CD8-positive, alpha-beta memory T cell (primary cell): ENCODE data around the gene WNT7B. TPM values are rescaled to one million over a fixed set of nuclear protein-coding genes. Genes with fewer than 3 reads are reported as not detected.

Source experiments
- CTCF ChIA-PET: fragments of 350-600 bp; sonication (Branson Sonifier 250); formaldehyde crosslinking; loops from one replicate; lab custom pipeline; 2021; ENCODE audit warnings: antibody characterized with exemption; lab: Charles Lee
- POLR2A ChIA-PET: fragments of 350-600 bp; sonication (Branson Sonifier 250); formaldehyde crosslinking; loops from one replicate; lab custom pipeline; 2021; ENCODE audit warnings: antibody characterized with exemption; lab: Charles Lee
- DNase-seq, 5 donors: peaks; one replicate each; pipeline versions ENCODE4 v3.0.0 to v3.0.0-alpha.2; 2020 to 2022; ENCODE audit warnings: mixed read lengths in 1 of 5
- H3K27ac ChIP-seq: one replicate; pipeline ENCODE4 v1.7.0; 2013; ENCODE audit warnings: low read depth, mild to moderate bottlenecking, low read length, moderate library complexity
- H3K27me3 ChIP-seq: 2 replicates; pipeline ENCODE4 v1.7.0; 2013; ENCODE audit warnings: low read length, mild to moderate bottlenecking; ENCODE audit not compliant: insufficient read depth, poor library complexity, severe bottlenecking
- H3K36me3 ChIP-seq: 2 replicates; pipeline ENCODE4 v1.7.0; 2013; ENCODE audit warnings: mild to moderate bottlenecking, low read length, moderate library complexity; ENCODE audit not compliant: insufficient read depth
- H3K4me1 ChIP-seq: 2 replicates; pipeline ENCODE4 v1.7.0; 2013; ENCODE audit warnings: mild to moderate bottlenecking, low read length, moderate library complexity; ENCODE audit not compliant: insufficient read depth
- H3K4me3 ChIP-seq: 2 replicates; pipeline ENCODE4 v1.7.0; 2013; ENCODE audit warnings: mild to moderate bottlenecking, low read length
- H3K9me3 ChIP-seq: 2 replicates; pipeline ENCODE4 v1.7.0; 2013; ENCODE audit warnings: mild to moderate bottlenecking, low read length
- H3K27ac Mint-ChIP-seq, 8 donors: one replicate each; pipeline ENCODE4 v1.8.0; 2020 to 2021; ENCODE audit warnings: mixed read lengths in 8 of 8, mild to moderate bottlenecking in 6 of 8, inconsistent platforms in 3 of 8, moderate library complexity in 3 of 8
- H3K27me3 Mint-ChIP-seq, 2 donors: one replicate each; pipeline ENCODE4 v1.8.0; 2020 to 2021; ENCODE audit warnings: mixed read lengths in 2 of 2, mild to moderate bottlenecking in 1 of 2, moderate library complexity in 1 of 2
- H3K36me3 Mint-ChIP-seq, 3 donors: one replicate each; pipeline ENCODE4 v1.8.0; 2020 to 2021; ENCODE audit warnings: mixed read lengths in 3 of 3, inconsistent platforms in 1 of 3, mild to moderate bottlenecking in 1 of 3
- H3K4me1 Mint-ChIP-seq, 3 donors: one replicate each; pipeline ENCODE4 v1.8.0; 2020 to 2021; ENCODE audit warnings: mixed read lengths in 3 of 3, inconsistent platforms in 1 of 3, mild to moderate bottlenecking in 1 of 3
- H3K4me3 Mint-ChIP-seq, 7 donors: one replicate each; pipeline ENCODE4 v1.8.0; 2020 to 2021; ENCODE audit warnings: mixed read lengths in 7 of 7, mild to moderate bottlenecking in 6 of 7, moderate library complexity in 4 of 7, inconsistent platforms in 2 of 7
- H3K9me3 Mint-ChIP-seq, 5 donors: one replicate each; pipeline ENCODE4 v1.8.0; 2020 to 2022; ENCODE audit warnings: mixed read lengths in 5 of 5, mild to moderate bottlenecking in 3 of 5, moderate library complexity in 2 of 5, inconsistent platforms in 1 of 5
- polyA plus RNA-seq: library from polyadenylated mRNA; unstranded; fragments of 300-500 nt; fragmentation: Illumina TruSeq; gene quantifications from one replicate; pipeline ENCODE4 v1.2.3, GENCODE V29; 2021
- total RNA-seq, 2 experiments: library from RNA; stranded (reverse); gene quantifications; one replicate each; pipeline ENCODE4 v1.2.3, GENCODE V29; 2021

WNT7B gene
- total and polyA plus RNA-seq, 3 experiments from 2014 or later, result not detected

DNA sequence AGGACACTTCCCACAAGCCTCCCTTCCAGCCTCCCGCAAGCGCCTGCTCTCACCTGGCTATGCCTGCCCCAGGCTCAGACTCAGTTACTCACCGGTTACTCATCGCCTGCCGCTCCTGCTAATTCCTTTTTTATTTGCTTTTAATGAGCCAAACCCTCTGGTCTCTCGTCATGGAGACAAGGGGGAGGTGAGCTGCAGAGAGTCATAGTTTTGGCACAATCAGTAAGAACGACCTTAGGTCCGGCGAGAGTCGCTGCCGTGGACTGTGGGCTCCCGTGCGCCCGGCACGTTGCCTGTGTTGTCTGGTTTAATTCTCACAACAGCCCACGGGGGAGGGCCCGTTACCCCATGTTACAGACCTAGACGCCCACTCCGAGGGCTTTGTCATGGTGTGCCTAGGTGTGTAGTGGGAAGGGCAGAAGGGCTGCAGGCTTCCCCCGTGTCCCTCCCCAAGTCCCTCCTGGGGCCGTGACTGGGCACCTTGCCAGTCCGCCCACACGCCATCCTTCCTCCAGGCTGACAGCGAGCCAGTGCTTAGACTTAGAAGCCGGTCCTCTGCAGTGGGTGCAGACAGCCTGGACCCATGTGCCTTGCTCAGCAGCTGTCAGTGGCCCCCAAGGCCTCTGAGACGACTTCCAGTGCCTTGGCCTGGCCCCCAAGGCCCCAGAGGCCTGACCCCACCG is 42.2 kb downstream of the WNT7B start:
- no peaks in the 10 kb centered on the region for H3K27me3 ChIP-seq
- H3K4me3 ChIP-seq, result no peak overlapping the region

DNA sequence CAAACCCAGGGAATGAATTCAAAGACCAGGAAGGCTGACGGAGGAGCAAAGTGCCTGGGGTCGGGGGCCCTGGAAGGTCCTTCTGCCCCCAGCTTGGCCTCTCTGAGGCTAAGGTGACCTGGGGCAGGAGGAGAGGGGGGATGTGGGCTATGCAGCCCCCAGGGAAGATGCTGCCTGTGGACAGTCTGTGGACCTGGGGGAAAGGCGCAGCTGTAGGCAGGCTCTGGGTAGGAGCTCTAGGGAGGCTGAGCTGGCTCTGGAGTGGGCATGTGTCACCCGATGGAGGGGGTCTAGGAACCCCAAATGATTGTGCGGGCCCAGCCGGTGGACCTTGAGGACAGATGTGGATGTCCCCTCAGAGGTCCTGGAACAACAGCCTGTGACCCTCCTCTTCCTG is 42.8 kb downstream of the WNT7B start:
- no peak for DNase-seq
- Mint-ChIP-seq H3K27ac (no peak overlapping the region), H3K9me3 (peaks cover 0 to 2% (median 0%) of the 10 kb centered on the region in 5 donors), H3K36me3 (no peaks in the 10 kb centered on the region), H3K4me3 (no peak overlapping the region), H3K27me3 (peaks cover 11 to 30% of the 10 kb centered on the region in 2 donors), H3K4me1 (no peaks in the 10 kb centered on the region)
- H3K9me3 ChIP-seq, result no peaks in the 10 kb centered on the region
- ChIA-PET CTCF (no interaction called here), POLR2A (no interaction called here)
- H3K27me3 ChIP-seq, result no peaks in the 10 kb centered on the region
- no peaks in the 10 kb centered on the region for H3K4me1 ChIP-seq
- H3K4me3 ChIP-seq, result no peak overlapping the region
- H3K36me3 ChIP-seq, result no peaks in the 10 kb centered on the region
- H3K27ac ChIP-seq, result no peak overlapping the region

More for the DNA sequence above, 42.2 kb downstream of the WNT7B start:
- Mint-ChIP-seq H3K4me1 (no peaks in the 10 kb centered on the region), H3K4me3 (no peak overlapping the region), H3K36me3 (no peaks in the 10 kb centered on the region), H3K27ac (no peak overlapping the region), H3K9me3 (peaks cover 0 to 2% (median 0%) of the 10 kb centered on the region in 5 donors), H3K27me3 (peaks cover 8 to 26% of the 10 kb centered on the region in 2 donors)
- Histone ChIP-seq H3K27ac (no peak overlapping the region), H3K4me1 (no peaks in the 10 kb centered on the region), H3K36me3 (no peaks in the 10 kb centered on the region), H3K9me3 (no peaks in the 10 kb centered on the region)
- ChIA-PET CTCF (no interaction called here), POLR2A (no interaction called here)
- no peak for DNase-seq

DNA sequence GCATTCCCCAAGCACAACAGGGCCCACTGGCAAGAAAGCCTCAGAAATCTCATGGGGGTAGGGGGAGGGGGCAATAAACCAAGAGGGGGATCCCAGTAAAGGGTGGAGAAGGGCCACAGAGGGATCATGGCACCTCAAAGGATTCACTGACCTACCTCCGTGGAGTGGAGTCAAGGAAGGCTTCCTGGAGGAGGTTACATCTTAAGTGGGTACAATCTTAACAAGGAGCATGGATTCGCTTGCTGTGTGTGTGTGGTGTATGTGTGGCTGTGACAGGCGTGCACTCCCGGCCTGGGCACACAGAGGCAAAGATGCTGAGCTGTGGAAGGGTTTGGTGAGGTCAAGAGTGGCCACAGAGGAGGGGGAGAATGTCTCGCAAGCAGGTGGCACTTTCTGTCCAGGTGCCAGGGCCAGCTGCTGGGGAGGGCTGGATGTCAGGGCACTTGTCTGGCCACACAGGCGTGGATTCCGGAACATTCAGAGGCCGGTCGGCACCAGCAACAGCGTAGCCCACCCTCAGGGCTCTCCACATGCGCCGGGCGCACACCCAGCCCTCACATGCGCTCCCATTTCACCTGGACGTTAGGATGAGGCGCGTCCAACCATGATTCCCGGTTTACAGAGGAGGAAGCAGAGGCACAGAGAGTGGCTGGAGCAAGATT is 43.3 kb downstream of the WNT7B start:
- ChIA-PET CTCF (no interaction called here), POLR2A (no interaction called here)
- H3K36me3 ChIP-seq, result no peaks in the 10 kb centered on the region
- no peak for DNase-seq
- no peaks in the 10 kb centered on the region for H3K4me1 ChIP-seq
- H3K4me1 Mint-ChIP-seq, result no peaks in the 10 kb centered on the region
- no peaks in the 10 kb centered on the region for H3K36me3 Mint-ChIP-seq
- no peak overlapping the region for H3K27ac ChIP-seq
- H3K4me3 Mint-ChIP-seq, result no peak overlapping the region
- peak overlapping the region in 2 of 8 donors; percentile 37 to 63 for H3K27ac Mint-ChIP-seq
- H3K27me3 Mint-ChIP-seq, result peaks cover 11 to 30% of the 10 kb centered on the region in 2 donors
- peaks cover 0 to 2% (median 0%) of the 10 kb centered on the region in 5 donors for H3K9me3 Mint-ChIP-seq
- no peaks in the 10 kb centered on the region for H3K27me3 ChIP-seq
- H3K9me3 ChIP-seq, result no peaks in the 10 kb centered on the region
- no peak overlapping the region for H3K4me3 ChIP-seq

DNA sequence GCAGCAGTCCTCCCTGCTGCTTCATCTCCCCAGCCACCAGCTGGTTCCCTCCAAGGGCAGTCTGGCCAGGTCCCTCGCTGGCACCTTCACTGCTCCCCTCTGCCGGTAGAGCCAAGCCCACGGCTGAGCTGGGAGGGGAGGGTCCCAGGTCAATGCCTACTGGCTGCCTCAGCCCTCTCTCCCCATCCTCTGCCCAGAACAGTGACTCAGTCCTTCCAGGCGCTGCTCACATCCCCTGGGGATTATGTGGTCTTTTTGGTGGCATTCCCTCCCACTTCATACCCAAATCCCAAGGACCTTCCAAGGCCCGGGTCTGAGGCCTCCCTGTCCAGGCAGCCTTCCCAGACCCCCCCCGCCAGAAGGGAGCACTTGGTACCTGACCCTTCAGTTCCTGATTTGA is 44.9 kb downstream of the WNT7B start:
- H3K4me1 ChIP-seq, result no peaks in the 10 kb centered on the region
- H3K27me3 ChIP-seq, result no peaks in the 10 kb centered on the region
- Mint-ChIP-seq H3K4me3 (no peak overlapping the region), H3K9me3 (no peaks in the 10 kb centered on the region), H3K36me3 (no peaks in the 10 kb centered on the region), H3K4me1 (no peaks in the 10 kb centered on the region), H3K27me3 (peaks cover 11 to 30% of the 10 kb centered on the region in 2 donors), H3K27ac (no peak overlapping the region)
- CTCF ChIA-PET, result no interaction called here
- POLR2A ChIA-PET, result no interaction called here
- no peak overlapping the region for H3K27ac ChIP-seq
- DNase-seq, result no peak
- no peak overlapping the region for H3K4me3 ChIP-seq
- H3K36me3 ChIP-seq, result no peaks in the 10 kb centered on the region
- no peaks in the 10 kb centered on the region for H3K9me3 ChIP-seq

DNA sequence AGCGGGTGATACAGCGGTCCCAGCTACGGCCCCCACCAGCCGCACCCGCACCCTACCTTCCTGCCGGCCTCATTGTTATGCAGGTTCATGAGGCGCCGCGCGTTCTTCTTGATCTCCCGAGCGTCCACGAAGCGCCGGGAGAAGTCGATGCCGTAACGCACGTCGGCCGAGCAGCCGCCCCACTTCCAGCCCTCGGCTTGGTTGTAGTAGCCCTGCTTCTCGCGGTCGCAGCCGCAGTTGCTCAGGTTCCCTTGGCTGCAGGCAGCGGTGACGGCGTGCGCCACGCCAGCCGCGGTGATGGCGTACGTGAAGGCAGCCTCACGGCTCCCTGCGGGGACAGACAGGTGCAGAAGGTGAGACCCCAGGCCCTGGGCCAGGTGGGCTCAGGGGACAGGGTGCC is 45.9 kb downstream of the WNT7B start:
- no peaks in the 10 kb centered on the region for H3K27me3 ChIP-seq
- H3K36me3 ChIP-seq, result no peaks in the 10 kb centered on the region
- no peak for DNase-seq
- Mint-ChIP-seq H3K4me1 (no peaks in the 10 kb centered on the region), H3K9me3 (no peaks in the 10 kb centered on the region), H3K27ac (no peak overlapping the region), H3K36me3 (no peaks in the 10 kb centered on the region), H3K4me3 (no peak overlapping the region), H3K27me3 (peaks cover 11 to 30% of the 10 kb centered on the region in 2 donors)
- H3K9me3 ChIP-seq, result no peaks in the 10 kb centered on the region
- H3K4me3 ChIP-seq, result no peak overlapping the region
- ChIA-PET POLR2A (no interaction called here), CTCF (no interaction called here)
- no peaks in the 10 kb centered on the region for H3K4me1 ChIP-seq
- H3K27ac ChIP-seq, result no peak overlapping the region

DNA sequence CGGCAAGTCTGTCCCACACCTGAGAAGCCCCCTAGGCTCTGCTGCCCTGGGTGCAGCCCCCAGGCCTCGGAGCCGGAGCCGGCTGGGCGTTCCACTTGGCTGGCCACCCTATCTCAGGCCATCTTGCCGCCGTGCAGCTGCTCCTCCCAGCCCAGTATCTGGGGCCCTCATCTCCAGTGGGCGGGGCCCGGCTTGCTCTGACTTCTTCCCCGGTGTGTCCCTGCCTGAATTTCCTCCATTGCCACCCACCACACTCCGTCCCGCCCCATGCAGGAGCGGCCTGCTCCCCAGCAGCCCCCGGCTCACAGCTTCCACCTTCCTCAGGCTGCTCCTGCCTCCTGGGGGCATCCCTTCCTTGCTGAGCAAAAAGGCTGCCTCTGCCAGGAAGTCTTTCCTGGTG is 46.6 kb downstream of the WNT7B start:
- Mint-ChIP-seq H3K27ac (no peak overlapping the region), H3K36me3 (no peaks in the 10 kb centered on the region), H3K4me1 (no peaks in the 10 kb centered on the region), H3K27me3 (peaks cover 11 to 30% of the 10 kb centered on the region in 2 donors), H3K4me3 (no peak overlapping the region), H3K9me3 (no peaks in the 10 kb centered on the region)
- Histone ChIP-seq H3K27me3 (no peaks in the 10 kb centered on the region), H3K4me3 (no peak overlapping the region), H3K4me1 (no peaks in the 10 kb centered on the region), H3K36me3 (no peaks in the 10 kb centered on the region), H3K9me3 (no peaks in the 10 kb centered on the region), H3K27ac (no peak overlapping the region)
- CTCF ChIA-PET, result no interaction called here
- POLR2A ChIA-PET, result no interaction called here
- DNase-seq, result no peak

DNA sequence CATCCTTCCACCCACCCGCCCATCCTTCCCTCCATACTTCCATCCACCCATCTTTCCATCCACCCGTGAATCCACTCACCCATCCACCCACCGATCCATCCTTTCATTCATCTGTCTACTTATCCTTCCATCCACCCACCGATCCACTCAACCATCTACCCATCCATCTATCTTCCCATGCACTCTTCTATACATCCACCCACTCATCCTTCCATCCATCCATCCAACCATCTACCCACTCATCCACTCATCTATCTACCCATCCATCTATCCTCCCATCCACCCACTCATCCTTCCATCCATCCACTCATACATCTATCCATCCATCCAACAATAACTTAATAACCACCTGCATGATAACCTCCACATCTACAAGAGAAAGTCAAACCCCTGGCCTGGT is 47.3 kb downstream of the WNT7B start:
- Histone ChIP-seq H3K27me3 (no peaks in the 10 kb centered on the region), H3K4me3 (no peak overlapping the region), H3K9me3 (no peaks in the 10 kb centered on the region), H3K4me1 (no peaks in the 10 kb centered on the region), H3K36me3 (no peaks in the 10 kb centered on the region), H3K27ac (no peak overlapping the region)
- Mint-ChIP-seq H3K36me3 (no peaks in the 10 kb centered on the region), H3K4me3 (no peak overlapping the region), H3K4me1 (no peaks in the 10 kb centered on the region), H3K27ac (no peak overlapping the region), H3K9me3 (no peaks in the 10 kb centered on the region), H3K27me3 (peaks cover 9 to 28% of the 10 kb centered on the region in 2 donors)
- POLR2A ChIA-PET, result no interaction called here
- DNase-seq, result no peak
- CTCF ChIA-PET, result no interaction called here

DNA sequence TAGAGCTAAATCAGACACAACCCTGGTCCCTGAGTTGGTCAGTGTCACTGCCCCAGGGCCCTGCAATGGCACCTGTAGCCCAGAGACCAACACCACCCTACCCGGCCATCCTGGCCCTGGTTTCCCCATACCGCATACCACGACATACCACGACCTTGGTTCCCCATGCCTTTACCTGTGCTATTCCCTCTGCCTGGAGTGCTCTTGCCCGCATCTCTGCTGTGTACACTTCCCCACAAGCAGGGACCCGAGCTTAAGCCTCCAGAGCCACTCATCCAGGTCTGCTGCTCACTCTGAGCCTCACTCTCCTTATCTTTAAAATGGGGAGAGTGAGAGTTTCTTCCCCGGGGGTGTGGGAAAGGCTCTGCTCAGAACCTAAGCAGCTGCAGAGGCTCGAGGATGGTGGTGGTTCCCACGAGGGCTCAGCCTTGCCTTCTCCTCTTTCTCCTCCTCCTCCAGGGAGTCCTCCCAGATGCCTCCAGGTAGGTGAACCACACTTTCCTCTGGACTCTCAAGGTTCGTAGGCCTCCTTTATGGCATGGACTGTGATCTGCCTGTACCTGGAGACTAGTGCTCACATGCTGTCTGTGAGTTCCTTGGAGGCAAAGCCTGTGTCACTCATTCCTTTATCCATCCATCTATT is 48.1 kb downstream of the WNT7B start:
- H3K4me3 Mint-ChIP-seq, result no peak overlapping the region
- no peaks in the 10 kb centered on the region for H3K36me3 Mint-ChIP-seq
- no peak overlapping the region for H3K27ac Mint-ChIP-seq
- POLR2A ChIA-PET, result no interaction called here
- H3K9me3 Mint-ChIP-seq, result no peaks in the 10 kb centered on the region
- H3K4me3 ChIP-seq, result no peak overlapping the region
- no peaks in the 10 kb centered on the region for H3K9me3 ChIP-seq
- H3K27me3 ChIP-seq, result no peaks in the 10 kb centered on the region
- H3K4me1 Mint-ChIP-seq, result no peaks in the 10 kb centered on the region
- peaks cover 6 to 25% of the 10 kb centered on the region in 2 donors for H3K27me3 Mint-ChIP-seq
- no peak overlapping the region for H3K27ac ChIP-seq
- no peaks in the 10 kb centered on the region for H3K4me1 ChIP-seq
- H3K36me3 ChIP-seq, result no peaks in the 10 kb centered on the region
- no peak for DNase-seq
- CTCF ChIA-PET, result no interaction called here
